ENCODE measurements around the gene SNPH.

DNA sequence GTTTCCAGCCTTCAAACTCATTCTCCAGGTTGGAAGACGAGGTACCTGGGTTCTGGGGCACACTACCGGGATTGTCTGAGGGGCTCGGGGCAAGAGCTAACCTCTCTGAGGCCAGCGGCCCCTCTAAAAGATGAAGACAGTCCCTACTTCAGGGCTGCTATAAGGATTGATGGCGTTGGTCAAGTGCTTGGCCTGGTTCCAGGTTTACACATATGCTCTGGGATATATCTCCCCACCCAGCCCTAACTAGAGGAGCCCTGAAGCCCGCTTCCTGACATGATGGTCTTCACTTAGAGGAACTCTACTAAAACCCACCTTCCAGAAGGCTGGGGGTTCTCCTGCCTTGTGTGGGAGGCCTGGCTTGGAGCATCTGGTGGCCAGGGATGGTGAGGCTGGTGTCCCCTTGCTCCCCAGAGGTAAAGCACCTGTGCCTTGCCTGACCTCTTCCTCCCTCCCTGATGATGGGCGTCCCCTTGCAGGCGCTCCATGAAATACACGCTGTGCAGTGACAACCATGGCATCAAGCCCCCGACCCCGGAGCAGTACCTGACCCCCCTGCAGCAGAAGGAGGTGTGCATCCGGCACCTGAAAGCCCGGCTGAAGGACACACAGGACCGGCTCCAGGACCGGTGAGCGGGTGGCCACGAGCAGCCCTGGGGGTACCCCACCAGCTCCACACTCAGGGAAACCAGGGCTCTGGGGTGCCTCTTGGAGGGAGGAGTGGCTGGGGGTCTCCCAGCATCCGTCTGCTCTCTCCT, 34.2 kb downstream of the SNPH start:
- TF ChIP-seq, protein P1, sequence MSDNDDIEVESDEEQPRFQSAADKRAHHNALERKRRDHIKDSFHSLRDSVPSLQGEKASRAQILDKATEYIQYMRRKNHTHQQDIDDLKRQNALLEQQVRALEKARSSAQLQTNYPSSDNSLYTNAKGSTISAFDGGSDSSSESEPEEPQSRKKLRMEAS (IDR thresholded peaks at IDR 0.05) = no peak
- TF ChIP-seq, protein P2, sequence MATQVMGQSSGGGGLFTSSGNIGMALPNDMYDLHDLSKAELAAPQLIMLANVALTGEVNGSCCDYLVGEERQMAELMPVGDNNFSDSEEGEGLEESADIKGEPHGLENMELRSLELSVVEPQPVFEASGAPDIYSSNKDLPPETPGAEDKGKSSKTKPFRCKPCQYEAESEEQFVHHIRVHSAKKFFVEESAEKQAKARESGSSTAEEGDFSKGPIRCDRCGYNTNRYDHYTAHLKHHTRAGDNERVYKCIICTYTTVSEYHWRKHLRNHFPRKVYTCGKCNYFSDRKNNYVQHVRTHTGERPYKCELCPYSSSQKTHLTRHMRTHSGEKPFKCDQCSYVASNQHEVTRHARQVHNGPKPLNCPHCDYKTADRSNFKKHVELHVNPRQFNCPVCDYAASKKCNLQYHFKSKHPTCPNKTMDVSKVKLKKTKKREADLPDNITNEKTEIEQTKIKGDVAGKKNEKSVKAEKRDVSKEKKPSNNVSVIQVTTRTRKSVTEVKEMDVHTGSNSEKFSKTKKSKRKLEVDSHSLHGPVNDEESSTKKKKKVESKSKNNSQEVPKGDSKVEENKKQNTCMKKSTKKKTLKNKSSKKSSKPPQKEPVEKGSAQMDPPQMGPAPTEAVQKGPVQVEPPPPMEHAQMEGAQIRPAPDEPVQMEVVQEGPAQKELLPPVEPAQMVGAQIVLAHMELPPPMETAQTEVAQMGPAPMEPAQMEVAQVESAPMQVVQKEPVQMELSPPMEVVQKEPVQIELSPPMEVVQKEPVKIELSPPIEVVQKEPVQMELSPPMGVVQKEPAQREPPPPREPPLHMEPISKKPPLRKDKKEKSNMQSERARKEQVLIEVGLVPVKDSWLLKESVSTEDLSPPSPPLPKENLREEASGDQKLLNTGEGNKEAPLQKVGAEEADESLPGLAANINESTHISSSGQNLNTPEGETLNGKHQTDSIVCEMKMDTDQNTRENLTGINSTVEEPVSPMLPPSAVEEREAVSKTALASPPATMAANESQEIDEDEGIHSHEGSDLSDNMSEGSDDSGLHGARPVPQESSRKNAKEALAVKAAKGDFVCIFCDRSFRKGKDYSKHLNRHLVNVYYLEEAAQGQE (IDR thresholded peaks at IDR 0.05; ENCODE audit: low read depth) = no peak
- TF ChIP-seq EGR1 (IDR thresholded peaks at IDR 0.05) (no peak), CEBPB (IDR thresholded peaks at IDR 0.05) (no peak), EP300 (IDR thresholded peaks at IDR 0.05; ENCODE audit: borderline replicate concordance) (no peak), TAF1 (IDR thresholded peaks at IDR 0.05; ENCODE audit: low read depth) (no peak)
- TF ChIP-seq, protein P3, sequence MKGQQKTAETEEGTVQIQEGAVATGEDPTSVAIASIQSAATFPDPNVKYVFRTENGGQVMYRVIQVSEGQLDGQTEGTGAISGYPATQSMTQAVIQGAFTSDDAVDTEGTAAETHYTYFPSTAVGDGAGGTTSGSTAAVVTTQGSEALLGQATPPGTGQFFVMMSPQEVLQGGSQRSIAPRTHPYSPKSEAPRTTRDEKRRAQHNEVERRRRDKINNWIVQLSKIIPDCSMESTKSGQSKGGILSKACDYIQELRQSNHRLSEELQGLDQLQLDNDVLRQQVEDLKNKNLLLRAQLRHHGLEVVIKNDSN (IDR thresholded peaks at IDR 0.05) = no peak

Measured in Ishikawa (cell line).